IMR-90 (cell line): ENCODE results near the gene IL2RA.

Experiments
- CEBPB ChIP-seq: IDR thresholded peaks from 2 replicates; pipeline ENCODE4 v1.6.1; 2012; ENCODE audit warnings: low read depth, low read length, improper control_type of control experiment
- CTCF ChIP-seq: conservative IDR thresholded peaks from 2 replicates; pipeline ENCODE4 v1.5.1; 2012; ENCODE audit warnings: mild to moderate bottlenecking, low read depth, low read length, improper control_type of control experiment
- MXI1 ChIP-seq: IDR thresholded peaks from 2 replicates; pipeline ENCODE4 v1.6.1; 2012; ENCODE audit warnings: low read depth, mild to moderate bottlenecking, low read length, moderate library complexity, borderline replicate concordance
- POLR2A ChIP-seq: IDR thresholded peaks from 2 replicates; pipeline ENCODE4 v1.6.1; 2012; ENCODE audit warnings: mild to moderate bottlenecking, low read depth, low read length

GRCh38 chr10:6006991-6007390 lies 55.2 kb downstream of the IL2RA start:
- TF ChIP-seq MXI1 (no peak), POLR2A (no peak), CTCF (no peak), CEBPB (no peak)
